ENCODE results near the gene NTRK2. TPM values are rescaled to one million over a fixed set of nuclear protein-coding genes. Genes with fewer than 3 reads are reported as not detected.

Gene NTRK2
- polyA plus RNA-seq, 1 experiment = 2.0 TPM

GRCh38 chr9:84697042-84697441, 27.5 kb downstream of the NTRK2 start:
- Histone ChIP-seq H3K4me3 (ENCODE audit: low read depth, low read length) (no peak overlapping the region), H3K36me3 (ENCODE audit: control insufficient read depth, insufficient read depth, low read length) (no peaks in the 10 kb centered on the region), H3K27me3 (ENCODE audit: control insufficient read depth, insufficient read depth, low read length) (peaks cover 1% of the 10 kb centered on the region; the same call in 1 of the 2 replicates)
- TF ChIP-seq CTCF (IDR thresholded peaks at IDR 0.05; ENCODE audit: insufficient read depth, low read depth, low read length) = no peak
- CTCF ChIA-PET = interaction anchor here (0.7 to 4.9 kb wide), 24 partner anchors 8 to 913 kb away, joined by 3 to 56 read pairs (median 5); no protein-coding TSS in a partner anchor
- DNase-seq (ENCODE audit: low read depth) = no peak
- POLR2A ChIA-PET = no interaction called here

GRCh38 chr9:84697509-84698114, 28.1 kb downstream of the NTRK2 start:
- Histone ChIP-seq H3K36me3 (ENCODE audit: control insufficient read depth, insufficient read depth, low read length) (no peaks in the 10 kb centered on the region), H3K27me3 (ENCODE audit: control insufficient read depth, insufficient read depth, low read length) (peaks cover 1% of the 10 kb centered on the region; the same call in 1 of the 2 replicates), H3K4me3 (ENCODE audit: low read depth, low read length) (no peak overlapping the region)
- no peak for DNase-seq (ENCODE audit: low read depth)
- ChIA-PET CTCF (interaction anchor here (0.7 to 4.9 kb wide), 28 partner anchors 9 to 913 kb away, joined by 3 to 56 read pairs (median 4); no protein-coding TSS in a partner anchor), POLR2A (no interaction called here)
- TF ChIP-seq CTCF (IDR thresholded peaks at IDR 0.05; ENCODE audit: insufficient read depth, low read depth, low read length) = peak; percentile 88

GRCh38 chr9:84698323-84698722, 28.8 kb downstream of the NTRK2 start:
- POLR2A ChIA-PET = no interaction called here

GRCh38 chr9:84699984-84700383, 30.5 kb downstream of the NTRK2 start:
- H3K36me3 ChIP-seq (ENCODE audit: control insufficient read depth, insufficient read depth, low read length) = no peaks in the 10 kb centered on the region
- TF ChIP-seq CTCF (IDR thresholded peaks at IDR 0.05; ENCODE audit: insufficient read depth, low read depth, low read length) = no peak
- POLR2A ChIA-PET = no interaction called here
- CTCF ChIA-PET = interaction anchor here (1.1 to 4.9 kb wide), 2 partner anchors 80 to 255 kb away, joined by 3 to 56 read pairs; no protein-coding TSS in a partner anchor
- DNase-seq (ENCODE audit: low read depth) = peak; percentile 6
- H3K27me3 ChIP-seq (ENCODE audit: control insufficient read depth, insufficient read depth, low read length) = peaks cover 1% of the 10 kb centered on the region; the same call in 1 of the 2 replicates
- H3K4me3 ChIP-seq (ENCODE audit: low read depth, low read length) = no peak overlapping the region

More at GRCh38 chr9:84698323-84698722, 28.8 kb downstream of the NTRK2 start:
- Histone ChIP-seq H3K4me3 (ENCODE audit: low read depth, low read length) (no peak overlapping the region), H3K27me3 (ENCODE audit: control insufficient read depth, insufficient read depth, low read length) (peaks cover 1% of the 10 kb centered on the region; the same call in 1 of the 2 replicates), H3K36me3 (ENCODE audit: control insufficient read depth, insufficient read depth, low read length) (no peaks in the 10 kb centered on the region)
- DNase-seq (ENCODE audit: low read depth) = no peak
- TF ChIP-seq CTCF (IDR thresholded peaks at IDR 0.05; ENCODE audit: insufficient read depth, low read depth, low read length) = no peak
- CTCF ChIA-PET = interaction anchor here (0.7 to 4.9 kb wide), 19 partner anchors 9 to 559 kb away, joined by 3 to 56 read pairs (median 5); no protein-coding TSS in a partner anchor

- DNase-seq (ENCODE audit: low read depth) = no peak
- ChIA-PET CTCF (interaction anchor here (1.0 kb wide), 1 partner anchor 251 kb away, joined by 3 read pairs; no protein-coding TSS in a partner anchor), POLR2A (no interaction called here)
These were observed 32.3 kb downstream of the NTRK2 start for GRCh38 chr9:84701801-84702200.

More at GRCh38 chr9:84701801-84702200, 32.3 kb downstream of the NTRK2 start:
- no peak overlapping the region for H3K4me3 ChIP-seq (ENCODE audit: low read depth, low read length)
- H3K27me3 ChIP-seq (ENCODE audit: control insufficient read depth, insufficient read depth, low read length) = no peaks in the 10 kb centered on the region
- H3K36me3 ChIP-seq (ENCODE audit: control insufficient read depth, insufficient read depth, low read length) = no peaks in the 10 kb centered on the region
- TF ChIP-seq CTCF (IDR thresholded peaks at IDR 0.05; ENCODE audit: insufficient read depth, low read depth, low read length) = no peak
